RWPE1 (cell line): ENCODE results near the gene KPTN.

Source experiments
- CTCF ChIA-PET: fragments of 350-600 bp; sonication (Branson Sonifier 250); formaldehyde crosslinking; extraction: SDS; loops from one replicate; lab custom pipeline; 2021; lab: Yijun Ruan, JAX
- POLR2A ChIA-PET: fragments of 400-600 bp; formaldehyde crosslinking; extraction: SDS; loops from one replicate; lab custom pipeline; 2020; ENCODE audit warnings: antibody characterized with exemption; ENCODE audit not compliant: low non-redundant PET; lab: Yijun Ruan, JAX
- DNase-seq: peaks from one replicate; pipeline ENCODE4 v3.0.0; 2012; ENCODE audit warnings: low spot score
- H3K27ac ChIP-seq: fragments of 450-650 bp; 2 replicates; pipeline ENCODE4 v1.5.1; 2017
- CTCF ChIP-seq: fragments of 450-650 bp; conservative IDR thresholded peaks from 2 replicates; pipeline ENCODE4 v1.5.1; 2017; ENCODE audit warnings: low read depth, mild to moderate bottlenecking

The KPTN gene

GRCh38 chr19:47483200-47483599, 819 bp downstream of the KPTN start:
- DNase-seq: no peak
- peak overlapping the region; percentile 89 for H3K27ac ChIP-seq
- no peak for TF ChIP-seq CTCF
- ChIA-PET CTCF (interaction anchor here (0.9 to 1.5 kb wide), 5 partner anchors 12 to 215 kb away, joined by 3 to 7 read pairs (median 3); no protein-coding TSS in a partner anchor), POLR2A (no interaction called here)

- ChIA-PET POLR2A (interaction anchor here (0.7 kb wide), 1 partner anchor 11 kb away, joined by 9 read pairs; no protein-coding TSS in a partner anchor), CTCF (no interaction called here)
- no peak for TF ChIP-seq CTCF
- H3K27ac ChIP-seq: no peak overlapping the region
- no peak for DNase-seq
Observed at GRCh38 chr19:47481460-47482052, 2.5 kb downstream of the KPTN start.

- no peak for TF ChIP-seq CTCF
- no peak for DNase-seq
- ChIA-PET CTCF (interaction anchor here (0.7 to 1.8 kb wide), 2 partner anchors 131 to 217 kb away, joined by 3 to 6 read pairs; partner anchors contain the start of gene DHX34), POLR2A (no interaction called here)
- no peak overlapping the region for H3K27ac ChIP-seq
Observed at GRCh38 chr19:47480658-47481057, 3.4 kb downstream of the KPTN start.

GRCh38 chr19:47479701-47480503, 4.1 kb downstream of the KPTN start:
- no peak for DNase-seq
- CTCF ChIA-PET: interaction anchor here (0.7 to 1.8 kb wide), 3 partner anchors 43 to 218 kb away, joined by 3 to 9 read pairs (median 6); partner anchors contain the start of gene DHX34
- POLR2A ChIA-PET: no interaction called here
- TF ChIP-seq CTCF: no peak
- no peak overlapping the region for H3K27ac ChIP-seq

- DNase-seq: no peak
- no peak for TF ChIP-seq CTCF
- ChIA-PET CTCF (interaction anchor here (0.6 kb wide), 1 partner anchor 98 kb away, joined by 5 read pairs; no protein-coding TSS in a partner anchor), POLR2A (no interaction called here)
- H3K27ac ChIP-seq: no peak overlapping the region
Observed at GRCh38 chr19:47476438-47476972, 7.5 kb downstream of the KPTN start.

GRCh38 chr19:47475465-47475864, 8.6 kb downstream of the KPTN start:
- POLR2A ChIA-PET: no interaction called here

More at GRCh38 chr19:47475465-47475864, 8.6 kb downstream of the KPTN start:
- TF ChIP-seq CTCF: no peak
- DNase-seq: no peak
- no peak overlapping the region for H3K27ac ChIP-seq
- CTCF ChIA-PET: interaction anchor here (0.5 to 0.9 kb wide), 3 partner anchors 9 to 231 kb away, joined by 4 to 5 read pairs (median 5); partner anchors contain the start of gene KPTN
